OCI-M1 (cell line): ENCODE measurements around the gene FNIP2.
"Not testable (repeated sequence)": the region's sequence is repeated elsewhere in the genome, so short reads cannot be mapped to it uniquely, and the experiment has no call there.

Experiments
- DNase-seq: peaks from one replicate; lab custom pipeline; 2025; lab: John Stamatoyannopoulos, UW

FNIP2 gene

GRCh38 chr4:158816955-158817354 is 48.1 kb downstream of the FNIP2 start:
- DNase-seq, result peak; percentile 19

- DNase-seq, result peak; percentile 68
These were observed 48.9 kb downstream of the FNIP2 start for GRCh38 chr4:158817562-158818296.

- peak; percentile 32 for DNase-seq
These were observed 49.8 kb downstream of the FNIP2 start for GRCh38 chr4:158818560-158819140.

- DNase-seq, result no peak
These were observed 51.3 kb downstream of the FNIP2 start for GRCh38 chr4:158819942-158820786.

GRCh38 chr4:158821228-158821971 is 52.6 kb downstream of the FNIP2 start:
- DNase-seq, result peak; percentile 52

- no peak for DNase-seq
These were observed 53.5 kb downstream of the FNIP2 start for GRCh38 chr4:158822348-158822747.

- no peak for DNase-seq
These were observed 54.6 kb downstream of the FNIP2 start for GRCh38 chr4:158823461-158823873.

- DNase-seq, result no peak
These were observed 55.8 kb downstream of the FNIP2 start for GRCh38 chr4:158824425-158825274.

- no peak for DNase-seq
These were observed 56.7 kb downstream of the FNIP2 start for GRCh38 chr4:158825433-158826036.

- DNase-seq, result peak; percentile 32
These were observed 57.2 kb downstream of the FNIP2 start for GRCh38 chr4:158826057-158826456.

- DNase-seq, result no peak
These were observed 58.1 kb downstream of the FNIP2 start for GRCh38 chr4:158826882-158827281.

- DNase-seq, result peak; percentile 76
These were observed 58.7 kb downstream of the FNIP2 start for GRCh38 chr4:158827543-158827981.

- DNase-seq, result not testable (repeated sequence)
These were observed 59.3 kb downstream of the FNIP2 start for GRCh38 chr4:158828151-158828550.

GRCh38 chr4:158829254-158829653 is 60.4 kb downstream of the FNIP2 start:
- no peak for DNase-seq

- DNase-seq, result no peak
These were observed 64.8 kb downstream of the FNIP2 start for GRCh38 chr4:158833602-158834001.

- DNase-seq, result peak; percentile 33
These were observed 66.6 kb downstream of the FNIP2 start for GRCh38 chr4:158835226-158836001.

- DNase-seq, result no peak
These were observed 67.2 kb downstream of the FNIP2 start for GRCh38 chr4:158836002-158836369.

- no peak for DNase-seq
These were observed 68.1 kb downstream of the FNIP2 start for GRCh38 chr4:158836828-158837449.

- DNase-seq, result no peak
These were observed 68.8 kb downstream of the FNIP2 start for GRCh38 chr4:158837527-158838141.
